NCI-H345 (cell line): ENCODE data around the gene RAPGEF6.
A peak's percentile ranks its signal among the peaks of the same experiment; 100 is the strongest.

Experiments
- DNase-seq: peaks from one replicate; lab custom pipeline; 2025; lab: John Stamatoyannopoulos, UW

RAPGEF6 gene

DNA sequence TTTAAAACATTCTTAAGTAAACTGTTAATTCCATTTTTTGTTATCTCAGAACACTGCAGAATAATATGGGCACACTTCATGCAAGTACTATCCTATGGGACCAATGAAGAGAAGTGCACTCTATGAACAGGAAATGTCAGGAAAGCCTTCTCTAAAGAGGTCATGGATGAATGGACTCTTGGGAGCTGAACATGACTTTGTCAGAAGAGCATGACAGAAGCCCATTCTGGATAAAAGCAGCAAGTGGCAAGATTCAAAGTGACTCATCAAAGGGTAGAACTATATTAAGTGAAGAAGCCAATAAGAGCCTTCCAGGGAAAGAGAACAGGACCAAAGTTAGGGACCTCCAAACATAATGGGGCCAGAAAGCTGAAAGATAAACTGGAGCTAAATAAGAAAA lies 94.0 kb downstream of the RAPGEF6 start:
- DNase-seq: peak; percentile 63

DNA sequence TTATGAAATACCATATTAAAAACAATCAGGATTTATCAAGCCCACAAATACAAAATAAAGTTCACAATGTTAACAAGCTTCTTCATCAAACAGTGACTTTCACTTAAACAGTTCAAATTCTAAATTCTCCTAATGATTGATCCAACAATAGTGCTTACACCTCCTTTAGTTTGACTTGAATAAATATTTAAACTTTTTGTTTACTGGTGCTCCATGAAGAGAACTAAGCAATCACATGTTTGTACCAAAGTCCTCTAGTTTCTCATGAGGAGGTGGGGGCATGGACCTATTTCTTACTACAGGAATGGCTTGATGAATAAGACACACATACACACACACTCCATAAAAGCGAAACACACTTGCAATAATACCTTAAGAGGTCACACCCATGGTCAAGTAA lies 95.8 kb downstream of the RAPGEF6 start:
- no peak for DNase-seq

DNA sequence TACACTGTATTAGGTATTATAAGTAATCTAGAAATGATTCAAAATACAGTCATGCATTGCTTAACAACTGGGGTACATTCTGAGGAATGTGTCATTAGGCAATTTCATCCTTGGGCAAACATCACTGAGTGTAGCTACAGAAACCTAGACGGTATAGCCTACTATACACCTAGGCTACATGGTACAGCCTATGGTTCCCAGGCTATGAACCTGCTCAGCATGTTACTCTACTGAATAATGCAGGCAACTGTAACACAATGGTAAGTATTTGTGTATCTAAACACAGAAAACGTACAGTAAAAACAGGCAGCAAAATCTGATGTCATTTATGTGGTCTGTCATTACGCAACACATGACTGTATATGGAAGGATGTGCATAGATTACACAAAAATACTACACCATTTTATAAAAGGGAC lies 96.8 kb downstream of the RAPGEF6 start:
- DNase-seq: no peak

DNA sequence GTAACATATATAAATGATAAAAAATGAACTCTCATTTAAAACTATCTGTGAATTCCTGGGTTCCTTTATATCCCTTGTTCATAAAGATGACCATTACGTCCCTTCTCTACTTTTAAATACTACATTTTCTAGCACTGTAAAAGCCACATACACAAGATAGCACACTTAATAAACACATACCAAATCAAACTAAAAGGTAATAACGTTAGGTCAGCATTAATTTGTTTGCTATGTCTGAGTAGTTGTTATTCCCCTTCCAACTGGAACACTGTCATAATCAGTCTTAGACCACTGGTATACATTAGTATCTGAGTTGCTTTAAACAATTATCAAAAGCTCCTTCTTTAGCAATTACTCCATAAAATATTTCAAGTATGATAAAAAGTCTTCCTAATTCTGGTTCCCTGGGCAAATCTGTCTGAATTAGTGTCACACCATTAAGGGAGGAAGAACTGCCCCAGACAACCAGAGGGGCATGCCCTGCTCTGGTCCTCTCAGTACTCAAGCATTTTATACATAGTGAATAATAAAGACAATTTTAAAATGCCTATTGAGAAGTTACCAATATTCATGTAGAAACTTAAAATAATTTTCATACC lies 98.1 kb downstream of the RAPGEF6 start:
- no peak for DNase-seq

DNA sequence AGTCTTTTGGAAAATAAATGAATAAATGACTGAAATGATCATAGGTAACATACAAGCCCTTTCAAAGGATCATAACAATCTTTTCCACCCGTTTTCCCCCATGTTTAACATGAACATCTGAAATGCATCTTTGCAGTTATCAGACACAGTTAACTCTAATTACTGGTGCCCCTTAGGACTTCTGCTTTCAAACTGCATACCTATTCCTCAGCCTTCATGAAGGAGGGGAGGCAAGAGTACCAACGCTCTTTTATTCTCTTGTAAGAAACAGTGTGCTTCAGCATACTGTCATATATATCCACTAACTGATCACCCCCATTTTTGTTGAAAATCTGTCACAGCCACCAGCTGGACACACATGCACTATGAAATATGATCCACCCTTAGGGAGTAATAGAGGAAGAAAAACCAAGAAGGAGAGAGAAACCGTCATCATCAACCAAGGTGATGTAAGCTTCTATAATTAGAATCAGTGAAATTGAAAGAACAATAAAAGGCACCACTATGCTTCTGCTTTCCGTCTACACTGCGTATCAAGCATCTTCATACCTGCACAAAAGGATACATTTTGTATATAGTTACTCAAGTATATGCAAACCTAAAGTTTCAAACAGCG lies 98.7 kb downstream of the RAPGEF6 start:
- DNase-seq: no peak

DNA sequence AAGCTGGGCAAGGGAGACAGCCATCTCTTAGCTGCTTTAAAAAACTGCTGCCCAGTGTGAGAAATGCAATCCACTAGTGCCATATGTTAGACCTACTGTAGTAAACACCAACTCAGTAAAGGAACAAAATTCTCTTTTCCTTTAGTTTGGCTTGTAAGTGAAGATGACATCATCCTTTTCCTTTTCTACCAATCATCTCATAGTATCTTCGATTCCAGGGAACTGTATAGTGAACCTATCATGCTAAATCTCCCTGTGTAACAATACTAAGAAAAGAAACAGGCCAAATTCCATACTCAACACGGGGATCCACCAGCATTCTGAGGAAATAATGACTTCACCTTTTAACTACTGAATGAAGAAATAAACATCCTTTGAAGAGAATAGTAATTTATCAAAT lies 100.1 kb downstream of the RAPGEF6 start:
- no peak for DNase-seq

DNA sequence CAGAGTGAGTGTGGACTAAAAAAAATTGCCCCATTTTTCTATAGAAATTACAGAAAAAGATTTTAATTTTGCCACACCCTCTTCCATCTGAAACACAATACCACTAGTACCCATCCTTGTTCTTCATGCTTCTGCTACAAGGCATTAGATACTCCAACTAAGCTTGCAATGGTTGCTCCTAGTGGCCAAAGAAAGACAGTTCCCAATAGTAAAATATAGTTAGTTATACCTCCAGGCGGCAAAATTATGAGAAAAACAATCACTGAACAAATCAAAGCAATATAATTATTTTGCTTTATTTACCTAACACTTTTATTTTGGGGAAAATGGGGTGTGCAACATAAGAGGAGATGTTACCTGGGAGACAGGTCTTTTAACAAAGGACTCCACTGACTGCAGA lies 101.2 kb downstream of the RAPGEF6 start:
- DNase-seq: no peak

DNA sequence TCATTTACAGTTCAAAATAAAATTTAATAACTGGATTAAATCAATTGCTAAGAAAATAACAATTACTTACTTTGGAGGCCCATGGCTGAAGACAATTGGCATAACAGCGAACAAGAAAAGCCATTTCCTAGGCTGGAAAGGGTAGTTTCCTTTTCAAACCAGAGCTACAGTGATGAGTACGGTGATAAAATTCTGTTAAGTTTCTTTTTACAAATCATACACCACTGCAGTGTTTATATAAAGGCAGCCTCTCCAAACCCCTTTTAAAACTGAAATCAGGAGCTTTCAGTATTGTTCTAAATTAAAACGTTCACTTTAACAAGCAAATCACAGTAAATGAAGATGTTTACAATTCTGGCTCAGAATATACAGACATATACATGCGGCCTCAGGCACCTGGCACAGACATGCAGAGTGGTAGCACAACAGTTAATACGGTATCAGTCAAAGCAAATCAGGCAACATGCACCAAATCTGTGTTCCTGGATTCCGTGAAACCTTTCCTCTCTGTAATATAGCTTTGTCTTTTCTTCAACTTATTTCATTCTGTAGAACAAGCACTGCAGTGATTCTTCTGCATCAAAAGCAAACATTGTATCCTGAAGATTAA lies 102.9 kb downstream of the RAPGEF6 start:
- DNase-seq: no peak

DNA sequence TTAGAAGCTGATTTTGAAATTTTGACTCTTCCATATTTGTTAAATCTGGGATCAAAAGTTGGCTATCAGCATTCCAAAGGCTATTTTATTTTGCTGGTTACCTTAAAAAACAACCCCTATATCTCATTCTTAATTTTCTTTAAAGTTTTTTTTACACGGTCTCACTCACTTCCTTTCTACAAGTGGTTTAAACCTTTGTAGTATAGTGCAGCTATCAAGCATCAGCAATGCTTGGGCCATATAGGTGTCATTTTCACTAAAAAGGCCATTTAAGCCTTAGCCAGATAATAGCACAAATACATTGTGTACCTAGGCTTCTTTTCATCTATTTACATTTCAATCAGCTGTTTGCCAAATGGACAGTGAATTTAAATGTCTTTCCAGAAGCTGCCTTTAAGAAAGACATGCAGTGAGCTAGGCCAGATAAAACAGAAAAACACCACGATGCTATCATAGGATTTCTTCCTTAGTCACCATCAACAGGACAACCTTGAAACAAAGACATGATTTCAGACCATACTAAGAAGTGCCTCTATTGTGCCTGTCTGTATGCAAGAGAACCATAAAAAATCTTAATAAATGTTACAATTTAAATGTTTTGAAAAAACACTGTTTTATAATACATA lies 104.2 kb downstream of the RAPGEF6 start:
- DNase-seq: peak; percentile 23

DNA sequence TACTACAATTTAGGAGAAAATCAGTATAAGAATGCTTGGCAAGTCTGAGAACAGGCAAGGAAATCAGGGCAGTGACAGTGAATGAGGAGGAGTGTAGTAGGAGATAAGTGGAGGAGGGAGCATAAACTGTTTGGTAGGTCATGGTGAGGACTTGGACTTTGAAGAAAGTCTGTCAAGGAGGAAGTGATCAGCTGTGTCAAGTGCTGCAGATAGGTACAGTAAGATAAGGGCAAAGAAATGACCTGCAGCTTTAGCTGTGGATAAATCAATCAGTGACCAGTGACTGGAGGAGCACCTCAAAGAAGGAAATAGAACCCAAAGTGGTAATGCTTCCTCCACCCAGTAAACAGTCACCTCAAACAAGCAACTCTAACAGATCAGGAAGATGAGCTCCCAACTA lies 106.3 kb downstream of the RAPGEF6 start:
- DNase-seq: no peak

DNA sequence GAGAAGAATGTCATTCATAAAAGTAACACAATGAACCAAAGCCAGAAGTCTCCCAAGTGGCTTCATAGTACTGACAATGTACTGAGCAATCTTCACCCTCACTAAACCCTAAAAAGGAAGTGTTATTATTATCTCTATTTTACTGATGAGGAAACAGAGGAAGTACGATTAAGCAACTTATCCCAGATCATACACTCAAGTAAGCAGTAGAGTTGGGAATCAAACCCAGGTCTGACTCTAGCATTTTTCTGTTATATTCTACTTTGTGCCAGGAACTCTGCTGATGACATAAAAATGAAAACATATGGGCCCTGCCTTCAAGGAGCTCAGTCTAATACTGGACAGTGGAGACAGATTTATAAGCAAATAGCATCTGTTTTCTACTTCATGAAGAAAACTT lies 109.2 kb downstream of the RAPGEF6 start:
- DNase-seq: no peak

DNA sequence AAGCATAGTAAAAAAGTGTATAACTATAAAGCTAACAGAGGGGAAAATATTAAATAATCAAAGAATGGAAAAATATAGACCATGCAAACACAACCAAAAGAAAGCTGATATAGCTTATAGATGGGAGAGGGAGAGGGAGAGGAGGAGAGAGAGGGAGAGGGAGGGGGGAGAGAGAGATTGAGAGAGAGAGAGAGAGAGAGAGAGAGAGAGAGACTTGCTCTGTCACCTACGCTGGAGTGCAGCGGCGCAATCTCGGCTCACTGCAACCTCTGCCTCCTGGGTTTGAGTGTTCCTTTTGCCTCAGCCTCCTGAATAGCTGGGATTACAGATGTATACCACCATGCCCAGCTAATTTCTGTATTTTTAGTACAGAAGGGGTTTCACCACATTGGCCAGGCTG lies 110.6 kb downstream of the RAPGEF6 start:
- DNase-seq: no peak

DNA sequence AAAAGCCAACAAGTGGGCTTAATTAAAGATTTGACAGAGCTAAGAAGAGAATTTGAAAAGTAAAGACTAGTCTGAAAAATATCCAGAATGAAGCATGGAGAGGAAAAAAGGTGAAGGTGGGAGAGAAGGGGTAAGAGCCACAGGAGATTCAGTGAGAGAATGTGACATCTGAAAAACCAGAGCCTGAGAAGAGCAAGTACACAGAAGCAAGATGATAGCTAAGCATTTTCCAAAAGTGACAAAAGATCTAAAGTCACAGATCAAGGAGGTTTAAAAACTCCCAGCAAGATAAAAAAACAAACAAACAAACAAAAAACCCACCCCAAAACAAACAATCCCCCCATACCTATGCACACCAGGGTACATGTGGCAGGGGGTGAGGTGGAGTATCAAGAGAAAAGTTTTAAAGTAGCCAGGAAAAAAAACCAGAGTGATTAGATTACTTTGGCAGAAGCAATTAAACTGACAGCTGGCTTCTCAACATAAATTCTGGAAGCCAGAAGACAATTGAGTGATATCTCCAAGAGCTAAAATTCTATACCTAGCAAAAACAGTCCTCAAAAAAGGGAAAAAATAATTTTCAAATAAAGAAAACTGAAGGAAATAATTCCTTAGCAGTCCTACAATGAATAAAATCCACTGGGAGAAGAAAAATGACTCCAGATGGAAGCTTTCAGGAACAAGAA lies 111.4 kb downstream of the RAPGEF6 start:
- DNase-seq: no peak

DNA sequence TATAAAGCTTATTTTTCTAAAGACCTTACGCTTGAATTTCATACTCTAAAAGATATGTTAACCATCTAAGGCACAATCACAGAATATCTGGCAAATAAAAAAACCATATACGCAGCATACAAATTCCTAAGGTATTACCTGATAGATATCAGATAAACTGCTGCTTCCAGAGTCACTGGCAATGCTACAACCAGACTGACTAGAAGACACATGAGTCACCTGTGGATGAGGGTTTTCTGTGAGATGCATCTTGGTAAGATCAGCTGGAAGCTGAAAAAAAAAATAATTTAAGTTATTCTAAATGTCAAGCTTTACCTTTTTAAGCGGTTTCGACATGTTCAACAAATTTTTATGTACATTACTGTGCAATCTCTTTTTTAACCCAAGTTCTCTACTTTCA lies 113.8 kb downstream of the RAPGEF6 start:
- no peak for DNase-seq

DNA sequence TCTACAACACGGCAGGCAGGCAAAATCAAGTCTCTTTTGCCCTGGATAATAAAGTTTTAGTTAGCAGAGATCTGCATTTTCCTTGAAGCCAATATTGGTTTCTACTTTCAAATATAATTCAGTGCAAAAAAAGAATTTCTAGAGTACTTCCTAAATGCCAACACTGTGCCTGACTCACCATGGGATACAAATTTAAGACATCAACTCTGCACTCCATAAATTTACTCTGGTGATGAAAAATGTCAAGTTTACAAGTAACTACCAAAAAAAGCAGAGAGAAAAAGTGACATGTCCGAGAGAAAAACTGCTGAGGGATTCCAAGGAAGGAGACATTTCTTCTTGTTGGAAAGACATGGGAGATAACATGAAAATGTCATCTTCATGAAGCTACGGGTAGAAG lies 119.7 kb downstream of the RAPGEF6 start:
- DNase-seq: no peak

DNA sequence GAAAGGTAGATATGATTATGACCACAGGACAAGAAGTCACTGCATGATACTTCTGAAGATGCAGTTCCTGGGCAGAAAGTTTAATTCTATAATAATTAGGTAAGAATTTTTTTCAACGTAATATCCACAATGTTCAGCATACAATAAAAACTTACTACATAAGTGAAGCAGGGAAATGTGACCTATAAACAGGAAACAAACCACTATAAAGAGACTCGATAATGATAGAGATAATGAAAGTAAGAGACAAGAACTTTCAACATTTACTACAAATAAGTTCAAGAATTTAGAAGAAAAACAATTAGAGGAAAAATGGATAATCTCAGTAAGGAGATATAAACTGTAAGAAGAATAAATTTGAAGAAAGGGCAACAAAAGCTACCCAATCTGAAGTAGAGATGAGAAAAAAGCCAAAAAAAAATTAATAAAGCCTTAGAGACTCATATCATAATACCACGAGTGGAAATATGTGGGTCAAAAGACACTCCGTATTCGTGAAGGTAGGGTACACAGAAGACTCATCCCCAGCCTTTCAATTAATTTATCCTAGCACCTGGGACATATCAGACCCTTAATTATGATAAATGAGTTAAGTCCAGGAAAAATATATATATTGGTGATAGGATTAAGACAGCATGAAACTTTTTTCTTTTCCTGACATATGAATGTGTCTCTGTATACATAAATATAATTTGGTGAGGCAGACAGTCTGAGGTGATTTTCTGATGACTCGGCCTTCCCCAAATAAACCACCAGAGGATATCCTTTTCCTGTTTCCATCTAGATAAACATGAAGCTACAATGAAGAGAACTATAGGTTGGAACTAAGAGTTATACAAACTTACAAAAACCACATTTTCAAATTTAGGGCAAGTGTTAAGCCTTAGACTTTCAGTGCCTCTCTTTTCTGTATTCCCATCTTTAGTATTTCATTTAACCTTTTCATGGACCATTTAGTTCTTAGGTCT lies 120.4 kb downstream of the RAPGEF6 start:
- no peak for DNase-seq

DNA sequence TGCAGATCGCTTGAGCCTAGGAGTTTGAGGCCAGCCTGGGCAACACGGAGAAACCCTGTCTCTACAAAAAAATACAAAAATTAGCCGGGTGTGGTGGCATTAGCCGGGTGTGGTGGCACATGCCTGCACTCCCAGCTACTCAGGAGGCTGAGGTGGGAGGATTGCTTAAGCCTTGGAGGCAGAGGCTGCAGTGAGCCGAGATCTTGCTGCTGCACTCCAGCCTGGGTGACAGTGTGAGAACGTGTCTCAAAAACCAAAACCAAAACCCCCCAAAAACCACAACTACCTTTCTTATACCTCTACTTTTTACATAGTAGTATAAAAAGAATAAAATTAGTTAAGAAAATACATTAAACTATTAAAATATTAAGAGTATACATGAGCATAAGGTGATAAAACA lies 121.2 kb downstream of the RAPGEF6 start:
- no peak for DNase-seq

DNA sequence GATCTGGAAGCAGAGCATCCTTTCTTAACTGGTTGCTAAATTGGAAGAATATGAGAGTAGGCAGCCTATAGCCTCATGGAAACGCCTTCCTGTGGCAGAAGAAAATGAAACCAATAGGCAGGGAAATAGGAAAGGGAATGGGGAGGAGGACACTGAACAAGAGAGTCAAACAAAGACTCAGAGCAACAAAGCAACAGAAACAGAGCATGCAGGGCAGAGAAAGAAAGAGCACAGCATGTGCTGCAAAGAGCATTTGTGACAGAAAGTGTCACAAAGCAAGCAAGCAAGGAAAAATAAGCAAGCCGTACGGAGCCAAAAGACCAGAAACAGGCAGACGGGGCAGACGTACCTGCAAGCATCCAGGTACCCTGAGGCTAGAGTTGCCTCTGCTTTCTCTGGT lies 123.1 kb downstream of the RAPGEF6 start:
- DNase-seq: no peak

DNA sequence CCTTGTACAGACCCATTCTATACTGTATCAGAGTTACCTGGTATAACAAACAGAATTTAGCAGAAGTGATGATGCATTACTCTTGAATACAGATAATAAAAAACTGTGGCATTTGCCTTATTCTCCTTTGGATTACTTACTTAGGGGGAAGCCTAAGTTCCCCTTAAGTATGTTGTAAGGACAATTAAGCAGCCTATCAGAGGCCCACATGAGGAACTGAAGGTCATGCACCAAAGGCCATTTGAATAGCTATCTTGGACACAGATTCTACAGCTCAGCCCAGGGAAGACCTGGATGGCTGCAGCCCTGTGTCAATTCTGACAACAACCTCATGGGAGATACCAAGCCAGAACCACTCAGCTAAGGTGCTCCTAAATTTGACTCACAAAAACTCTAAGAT lies 125.2 kb downstream of the RAPGEF6 start:
- DNase-seq: no peak

DNA sequence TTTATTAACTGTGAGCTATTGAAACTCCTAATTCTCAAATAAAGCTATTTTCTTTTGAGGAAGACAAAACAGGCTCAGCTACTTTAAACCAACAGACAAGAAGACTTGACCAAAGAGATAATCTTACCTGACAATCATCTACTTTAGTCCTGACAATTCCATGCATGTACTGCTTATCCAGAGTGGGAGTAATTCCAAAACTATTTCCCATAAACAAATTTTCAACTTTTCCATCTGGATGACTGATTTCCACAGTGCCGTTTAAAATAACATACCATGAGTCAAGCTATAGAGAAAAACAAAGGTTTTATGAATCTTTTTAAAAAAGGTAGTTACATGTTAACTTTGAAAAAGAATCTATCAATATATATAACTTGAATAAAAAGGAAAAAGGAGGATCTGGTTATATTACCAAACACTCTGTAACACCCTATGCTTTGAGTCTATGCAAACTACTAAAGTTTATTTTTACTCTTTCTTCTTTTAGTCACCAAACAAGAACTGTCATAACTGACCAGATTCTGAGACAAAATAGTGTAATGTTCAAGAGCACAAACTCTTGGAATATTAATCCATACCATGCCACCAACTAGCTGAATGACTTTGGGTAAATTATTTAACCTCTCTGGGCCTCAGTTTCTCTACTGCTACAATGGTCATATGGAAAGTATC lies 129.7 kb downstream of the RAPGEF6 start:
- no peak for DNase-seq

DNA sequence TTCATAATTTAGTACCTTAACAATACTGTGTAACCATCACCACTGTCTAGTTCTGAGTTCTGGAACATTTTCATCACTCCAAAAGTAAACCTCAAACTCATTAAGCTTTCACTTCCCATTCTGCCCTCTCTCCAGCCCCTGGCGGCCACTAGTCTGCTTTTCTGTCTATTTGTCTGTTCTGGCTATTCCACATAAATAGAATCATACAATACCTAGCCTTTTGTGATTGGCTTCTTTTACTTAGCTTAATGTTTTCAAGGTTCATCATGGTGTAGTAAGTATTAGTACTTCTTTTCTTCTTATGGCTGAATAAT lies 138.7 kb downstream of the RAPGEF6 start:
- DNase-seq: no peak
